GM21619 (cell line): Measurements from ENCODE around the gene BUD23.
"Not testable (repeated sequence)": the region's sequence is repeated elsewhere in the genome, so short reads cannot be mapped to it uniquely, and the experiment has no call there.

Source experiments
- ATAC-seq: cut with Tn5 transposase; IDR thresholded peaks from one replicate; pipeline ENCODE4 v1.9.1; 2021; ENCODE audit not compliant: unreplicated experiment

BUD23 gene

GRCh38 chr7:73668103-73668885, 15.1 kb upstream of the BUD23 start:
- ATAC-seq, result peak; percentile 18

GRCh38 chr7:73668886-73669230, 14.5 kb upstream of the BUD23 start:
- ATAC-seq, result no peak

- no peak for ATAC-seq
Measured at GRCh38 chr7:73669288-73669701, 14.1 kb upstream of the BUD23 start.

- no peak for ATAC-seq
Measured at GRCh38 chr7:73669858-73670385, 13.5 kb upstream of the BUD23 start.

- no peak for ATAC-seq
Measured at GRCh38 chr7:73671322-73671661, 12.1 kb upstream of the BUD23 start.

GRCh38 chr7:73671857-73672445, 11.4 kb upstream of the BUD23 start:
- ATAC-seq, result no peak

- no peak for ATAC-seq
Measured at GRCh38 chr7:73674468-73675124, 8.8 kb upstream of the BUD23 start.

- not testable (repeated sequence) for ATAC-seq
Measured at GRCh38 chr7:73676062-73676461, 7.3 kb upstream of the BUD23 start.

GRCh38 chr7:73678862-73679261, 4.5 kb upstream of the BUD23 start:
- no peak for ATAC-seq

- no peak for ATAC-seq
Measured at GRCh38 chr7:73679709-73680108, 3.7 kb upstream of the BUD23 start.

GRCh38 chr7:73680501-73680900, 2.9 kb upstream of the BUD23 start:
- ATAC-seq, result no peak

GRCh38 chr7:73681031-73681430, 2.4 kb upstream of the BUD23 start:
- ATAC-seq, result no peak

- ATAC-seq, result no peak
Measured at GRCh38 chr7:73682745-73683055, 697 bp upstream of the BUD23 start.

- peak; percentile 14 for ATAC-seq
Measured at GRCh38 chr7:73683788-73684693, 644 bp downstream of the BUD23 start.

GRCh38 chr7:73685311-73685710, 1.9 kb downstream of the BUD23 start:
- no peak for ATAC-seq

GRCh38 chr7:73688288-73688687, 4.9 kb downstream of the BUD23 start:
- ATAC-seq, result no peak

GRCh38 chr7:73690646-73691045, 7.2 kb downstream of the BUD23 start:
- ATAC-seq, result no peak

- no peak for ATAC-seq
Measured at GRCh38 chr7:73696372-73696771, 13.0 kb downstream of the BUD23 start.

- ATAC-seq, result no peak
Measured at GRCh38 chr7:73698410-73698809, 15.0 kb downstream of the BUD23 start.

GRCh38 chr7:73699370-73700068, 16.1 kb downstream of the BUD23 start:
- no peak for ATAC-seq

- ATAC-seq, result no peak
Measured at GRCh38 chr7:73700069-73700423, 16.6 kb downstream of the BUD23 start.
